Measurements from ENCODE around the gene HNRNPF. TPM values are rescaled to one million over a fixed set of nuclear protein-coding genes. Genes with fewer than 3 reads are reported as not detected.
A peak's percentile ranks its signal among the peaks of the same experiment; 100 is the strongest.

HNRNPF gene
- total and polyA plus RNA-seq, 2 of the 8 experiments (the other 6 are each of a cell fraction or from before 2014, with no cell fraction given): 209 to 389 TPM

DNA sequence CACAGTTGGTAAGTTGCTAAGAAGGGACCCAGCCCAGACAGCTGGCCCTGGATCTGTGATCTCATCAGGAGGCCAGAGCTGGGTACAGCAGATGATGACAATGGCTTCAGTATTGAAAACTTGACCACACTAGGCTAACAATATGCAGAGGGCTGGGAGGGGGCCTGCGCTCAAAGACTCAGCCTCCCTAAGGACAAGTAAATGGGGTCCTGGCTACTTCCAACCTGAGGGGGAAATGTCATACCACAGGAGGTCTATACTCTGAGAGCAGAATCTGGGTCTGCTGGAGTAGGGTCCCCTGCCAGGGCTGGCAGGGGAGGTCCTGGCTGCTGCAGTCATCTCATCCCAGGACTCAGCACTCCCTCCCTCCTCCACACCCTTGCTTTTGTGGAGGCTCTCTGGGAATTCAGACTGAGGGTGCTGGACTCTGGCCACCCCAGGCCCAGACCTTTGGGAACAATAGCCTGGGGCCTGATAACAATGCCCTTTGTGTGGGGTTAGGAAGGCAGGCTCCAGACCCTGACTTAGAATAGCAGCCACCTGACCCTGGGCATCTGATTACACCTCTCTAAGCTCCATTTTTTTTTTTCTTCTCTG, 36.1 kb downstream of the HNRNPF start:
- FAIRE-seq: no peak
- Histone ChIP-seq H2BK20ac (ENCODE audit: low read length) (no peak overlapping the region), H3K4ac (replicated peaks; ENCODE audit: insufficient read length, low read depth, low read length) (peak overlapping the region; percentile 87), H4K91ac (replicated peaks; ENCODE audit: insufficient read length, low read length) (no peak overlapping the region), H3K18ac (ENCODE audit: extremely low read depth, low read length) (no peak overlapping the region), H3K14ac (ENCODE audit: insufficient read length) (no peak overlapping the region), H2AFZ (ENCODE audit: low read length) (no peak overlapping the region), H3K9me3 (ENCODE audit: insufficient read depth in 2 of 2, low read depth in 1 of 2, low read length in 1 of 2) (no peaks in the 10 kb centered on the region), H3K9ac (replicated peaks in 1 of 4; ENCODE audit: extremely low read depth in 1 of 4, low read depth in 3 of 4, low read length in 3 of 4) (no peak overlapping the region), H2BK120ac (replicated peaks; ENCODE audit: low read depth, low read length) (no peak overlapping the region), H3K4me1 (replicated peaks in 1 of 4; ENCODE audit: control insufficient read depth in 3 of 4, insufficient read depth in 4 of 4, low read length in 3 of 4) (peaks cover 4 to 20% (median 7%) of the 10 kb centered on the region in 4 experiments), H2BK12ac (ENCODE audit: low read depth, low read length) (no peak overlapping the region), H3K4me3 (ENCODE audit: extremely low read depth in 1 of 4, insufficient read depth in 2 of 4, low read depth in 3 of 4, low read length in 4 of 4) (no peak overlapping the region), H2BK15ac (ENCODE audit: low read length) (no peak overlapping the region), H4K8ac (ENCODE audit: extremely low read depth, insufficient read depth, low read length) (no peak overlapping the region), H3K79me1 (ENCODE audit: low read depth, low read length) (no peaks in the 10 kb centered on the region), H4K5ac (ENCODE audit: insufficient read length, low read depth, low read length) (no peak overlapping the region), H3K23ac (ENCODE audit: insufficient read length) (no peak overlapping the region), H4K20me1 (replicated peaks in 1 of 2; ENCODE audit: control insufficient read depth in 1 of 2, insufficient read depth in 2 of 2, low read length in 2 of 2) (no peaks in the 10 kb centered on the region), H3K27ac (ENCODE audit: low read depth, low read length) (no peak overlapping the region), H3K27me3 (replicated peaks in 1 of 4; ENCODE audit: control insufficient read depth in 3 of 4, extremely low read depth in 1 of 4, insufficient read depth in 3 of 4, low read length in 3 of 4) (0 out of 7 replicates have a peak, but pooled peaks cover 0 to 2% (median 0%) of the 10 kb centered on the region in 4 experiments), H3K4me2 (ENCODE audit: insufficient read depth in 1 of 2, low read depth in 2 of 2, low read length in 2 of 2) (no peak overlapping the region; a peak in 1 of 4 replicates), H2BK5ac (ENCODE audit: low read depth, low read length) (no peak overlapping the region), H2AK5ac (ENCODE audit: low read depth, low read length) (no peak overlapping the region), H3K36me3 (ENCODE audit: control insufficient read depth in 2 of 4, insufficient read depth in 4 of 4, low read length in 3 of 4) (no peaks in the 10 kb centered on the region), H3K79me2 (ENCODE audit: control insufficient read depth in 1 of 2, insufficient read depth in 2 of 2, low read length in 2 of 2) (no peaks in the 10 kb centered on the region), H3K56ac (replicated peaks; ENCODE audit: insufficient read length, low read depth, low read length) (no peak overlapping the region), H3K23me2 (ENCODE audit: low read depth, low read length) (no peaks in the 10 kb centered on the region)
- 79% methylated on average over 1 of the region's 1 CpG; no CpG with 5 or more reads in 1 of the 2 experiments for WGBS, 2 experiments (ENCODE audit: extremely low coverage in 1 of 2, insufficient coverage in 1 of 2, insufficient read length in 1 of 2, insufficient replicate concordance in 2 of 2, low coverage in 1 of 2, low lambda C conversion rate in 2 of 2, missing lambda C conversion rate in 1 of 2)
- ChIA-PET POLR2A (ENCODE audit: partially characterized antibody) (interaction anchor here (0.6 to 2.7 kb wide), 4 partner anchors 14 to 123 kb away, joined by 3 to 11 read pairs (median 6); no protein-coding TSS in a partner anchor), CTCF (ENCODE audit: partially characterized antibody) (interaction anchor here (0.8 to 1.8 kb wide), 7 partner anchors 10 to 203 kb away, joined by 3 to 7 read pairs (median 3); no protein-coding TSS in a partner anchor)
- TF ChIP-seq SP1 (IDR thresholded peaks at IDR 0.05; ENCODE audit: low read depth, low read length) (no peak), HDAC2 (IDR thresholded peaks at IDR 0.05; ENCODE audit: borderline replicate concordance in 1 of 2, low read depth in 2 of 2, low read length in 2 of 2) (no peak), SAP30 (IDR thresholded peaks at IDR 0.05; ENCODE audit: insufficient read depth, insufficient replicate concordance, low read length) (no peak), SIX5 (IDR thresholded peaks at IDR 0.05; ENCODE audit: low read depth, low read length) (no peak)
- TF ChIP-seq, protein P1, sequence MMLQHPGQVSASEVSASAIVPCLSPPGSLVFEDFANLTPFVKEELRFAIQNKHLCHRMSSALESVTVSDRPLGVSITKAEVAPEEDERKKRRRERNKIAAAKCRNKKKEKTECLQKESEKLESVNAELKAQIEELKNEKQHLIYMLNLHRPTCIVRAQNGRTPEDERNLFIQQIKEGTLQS (IDR thresholded peaks at IDR 0.05; ENCODE audit: insufficient read depth, low read depth, low read length): no peak
- DNase-seq (ENCODE audit: low read depth in 1 of 2, low spot score in 2 of 2): no peak

Data from H1 (cell line).